NCI-H2196 treated with DMSO at 0.1 percent for 48 hours (cell line): ENCODE measurements around the gene LHFPL3.
"Not testable (repeated sequence)": the region's sequence is repeated elsewhere in the genome, so short reads cannot be mapped to it uniquely, and the experiment has no call there.

Source experiments
- DNase-seq: peaks from one replicate; lab custom pipeline; 2025; ENCODE audit not compliant: unreplicated experiment; lab: John Stamatoyannopoulos, UW

The LHFPL3 gene

DNA sequence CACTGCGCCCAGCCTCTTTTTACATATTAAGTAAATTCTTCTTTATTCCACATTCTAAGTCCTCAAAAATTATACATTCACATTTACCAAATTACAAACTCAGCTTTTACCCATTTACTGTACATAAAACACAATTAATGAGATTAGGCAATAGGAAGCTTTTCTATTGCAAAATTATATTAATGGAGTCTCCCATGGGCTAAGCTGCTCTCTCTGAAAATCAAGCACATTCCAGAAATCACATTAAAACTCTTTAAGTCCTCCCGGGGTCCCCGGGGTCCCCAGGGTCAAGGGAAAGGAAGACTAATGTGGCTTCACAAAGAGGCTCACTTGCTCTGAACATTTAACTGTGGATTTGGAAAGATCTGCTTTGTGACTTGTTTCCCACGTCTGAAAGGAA is 558.2 kb downstream of the LHFPL3 start:
- DNase-seq: no peak

DNA sequence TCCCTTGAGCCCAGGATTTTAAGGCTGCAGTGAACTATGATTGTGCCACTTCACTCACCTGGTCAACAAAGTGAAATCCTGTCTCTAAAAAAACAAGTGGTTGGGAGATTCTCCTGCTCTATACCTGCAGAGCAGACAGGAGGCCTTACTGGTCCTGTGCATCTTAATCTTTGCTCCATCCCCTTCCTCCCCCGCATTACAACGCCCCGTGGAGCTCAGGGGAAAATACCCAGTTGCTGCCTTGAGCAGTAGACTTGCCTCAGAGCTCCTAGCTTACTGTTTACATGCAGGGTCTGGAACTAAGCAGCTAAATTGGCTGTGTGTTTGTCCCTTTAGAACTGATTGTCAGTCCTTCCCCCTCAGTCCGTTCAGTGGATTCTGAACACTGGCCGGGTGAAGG is 561.8 kb downstream of the LHFPL3 start:
- no peak for DNase-seq

DNA sequence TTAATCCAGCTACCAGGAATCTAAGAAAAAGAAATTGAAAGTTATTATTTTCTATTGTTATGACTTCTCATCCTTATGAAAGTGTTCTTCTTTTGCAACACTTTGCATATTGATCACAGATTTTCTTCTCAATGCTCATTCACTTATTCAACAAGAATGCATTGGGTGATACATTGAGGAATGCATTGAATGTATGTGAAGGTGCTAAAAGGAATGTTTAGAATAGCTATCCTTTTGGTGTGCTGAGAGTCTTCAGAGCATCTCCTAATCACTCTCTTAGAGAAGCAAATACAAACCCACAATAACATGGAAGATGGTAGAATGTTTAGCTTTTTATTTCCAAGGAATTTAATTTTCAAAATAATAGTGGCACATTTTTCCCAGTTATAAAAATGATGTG is 563.5 kb downstream of the LHFPL3 start:
- DNase-seq: no peak

DNA sequence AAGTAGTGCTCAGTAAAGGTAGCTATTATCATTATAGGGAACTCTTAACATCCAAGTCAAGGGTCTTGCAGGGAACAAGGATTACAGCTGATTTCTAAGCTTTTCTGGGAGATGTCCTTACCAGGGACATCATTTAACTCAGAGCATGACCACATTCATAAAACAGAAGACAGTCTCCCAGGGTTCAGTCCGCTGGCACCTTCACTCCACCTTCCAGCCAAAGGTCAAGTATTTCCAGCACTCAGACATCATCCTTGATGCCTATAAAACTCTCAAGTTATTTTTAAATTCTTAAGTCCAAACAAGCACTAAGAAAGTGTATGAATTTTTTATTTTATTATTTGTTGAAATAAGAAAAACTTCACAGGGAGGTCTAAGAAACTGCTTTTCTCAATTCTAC is 565.9 kb downstream of the LHFPL3 start:
- DNase-seq: no peak

DNA sequence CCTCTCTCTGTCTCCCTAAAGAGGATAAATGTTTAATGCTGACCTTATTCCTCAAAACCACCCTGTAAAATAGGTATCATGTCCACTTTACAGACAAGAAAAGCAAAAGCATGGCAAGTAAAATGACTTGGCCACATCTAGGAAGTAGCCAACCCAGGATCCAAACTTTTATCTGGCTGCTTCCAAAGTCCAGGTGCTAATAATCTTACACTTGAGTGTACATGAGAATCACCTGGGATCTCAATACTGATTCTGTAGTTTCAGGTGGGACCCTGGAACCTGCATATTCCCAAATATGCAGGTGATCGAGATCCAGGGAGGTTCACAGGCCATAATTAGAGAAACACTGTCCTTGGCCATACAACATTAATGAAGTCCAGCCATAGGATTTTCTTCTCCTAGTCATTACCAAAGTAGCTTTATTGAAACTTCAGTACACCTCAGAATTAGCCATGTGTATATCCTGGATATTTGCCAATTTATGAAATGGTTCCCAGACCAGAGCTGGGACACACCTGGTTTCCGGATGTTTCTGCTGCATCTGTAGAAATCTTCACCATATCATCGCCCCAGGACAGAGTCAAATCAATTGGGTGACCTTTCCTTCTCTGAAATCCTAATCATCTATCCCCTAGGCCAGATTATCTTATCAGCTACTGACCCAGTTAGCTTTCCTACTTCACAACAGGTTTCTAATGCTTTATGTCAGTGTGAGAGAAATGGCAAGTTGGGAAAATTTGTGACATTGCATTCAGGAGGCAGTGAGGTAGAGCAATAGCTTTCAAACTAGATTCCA is 566.5 kb downstream of the LHFPL3 start:
- DNase-seq: no peak

DNA sequence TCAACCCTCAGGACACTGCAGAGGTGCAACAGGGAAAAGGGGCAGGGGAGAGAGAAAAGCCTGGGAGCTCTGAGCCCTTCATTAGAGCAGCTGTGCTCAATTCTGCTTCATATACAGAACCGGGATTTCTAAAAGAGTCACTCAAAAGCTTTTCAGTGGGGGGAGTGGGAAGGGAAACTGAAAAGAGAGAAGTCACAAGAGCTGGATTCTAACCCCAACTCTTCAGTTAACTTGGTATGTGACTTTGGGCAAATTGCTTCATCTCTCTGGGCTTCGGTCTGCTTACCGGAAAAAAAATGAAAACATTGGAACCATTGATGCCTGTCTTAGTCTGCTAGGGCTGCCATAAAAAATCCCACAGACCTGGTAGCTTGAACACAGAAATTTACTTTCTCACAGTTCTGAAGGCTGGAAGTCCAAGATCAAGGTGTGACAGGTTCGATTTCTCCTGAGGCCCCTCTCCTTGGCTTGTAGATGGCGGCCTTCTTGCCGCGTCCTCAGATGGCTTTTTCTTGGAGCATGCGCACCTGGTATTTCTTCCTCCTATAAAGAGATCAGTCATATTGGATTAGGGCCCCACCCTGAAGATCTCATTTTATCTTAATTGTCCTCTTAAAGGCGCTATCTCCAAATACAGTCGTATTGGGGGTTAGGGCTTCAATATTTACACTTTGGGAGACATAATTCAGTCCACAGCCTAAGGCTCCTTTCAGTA is 567.3 kb downstream of the LHFPL3 start:
- DNase-seq: no peak

DNA sequence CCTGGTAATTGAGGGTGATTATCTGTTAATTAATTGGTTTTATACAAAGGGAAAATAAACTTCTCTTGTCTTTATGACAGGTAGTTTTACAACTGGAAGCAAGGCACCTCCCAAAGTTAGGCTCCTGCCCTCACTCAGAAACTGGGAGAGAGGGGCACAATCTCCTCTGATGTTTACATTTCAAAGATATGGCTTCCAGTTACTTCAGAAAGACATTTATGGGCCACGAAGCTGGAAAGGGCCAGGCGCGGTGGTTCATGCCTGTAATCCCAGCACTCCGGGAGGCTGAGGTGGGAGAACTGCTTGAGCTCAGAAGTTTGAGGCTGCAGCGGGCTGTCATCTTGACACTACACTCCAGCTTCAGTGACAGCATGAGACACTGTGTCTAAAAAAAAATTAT is 570.0 kb downstream of the LHFPL3 start:
- no peak for DNase-seq

DNA sequence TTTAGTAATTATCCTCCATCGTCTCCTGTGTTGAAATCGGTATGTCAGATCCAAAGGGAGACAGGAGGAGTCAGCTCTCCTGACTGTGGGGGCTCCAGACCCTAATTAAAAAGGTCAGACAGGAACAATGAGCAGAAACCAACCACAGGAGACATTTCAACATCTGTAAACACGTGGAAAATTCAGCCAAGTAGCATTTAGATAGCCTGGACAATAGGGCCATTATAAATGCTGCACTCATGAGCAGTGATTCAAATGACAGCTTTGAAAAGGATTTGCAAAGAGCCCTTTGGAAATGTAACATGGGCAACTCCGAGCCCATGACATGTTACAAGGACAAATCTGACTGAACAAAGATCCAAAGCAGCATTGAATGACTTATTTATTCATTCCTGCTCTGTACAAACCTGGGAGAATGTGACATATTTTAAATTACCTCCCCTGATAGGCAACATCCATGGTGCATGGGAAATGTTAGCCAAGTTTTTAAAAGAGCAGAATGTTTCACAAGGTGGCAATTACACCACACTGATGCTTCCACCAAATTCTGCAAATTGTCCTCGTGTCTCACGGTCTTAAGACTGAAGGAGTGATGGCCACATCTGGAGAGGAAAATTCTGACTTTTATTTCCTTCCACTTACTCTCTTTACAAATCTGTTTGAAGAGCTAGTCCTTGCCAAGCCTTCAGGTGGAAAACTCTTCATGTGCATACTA is 572.3 kb downstream of the LHFPL3 start:
- no peak for DNase-seq

DNA sequence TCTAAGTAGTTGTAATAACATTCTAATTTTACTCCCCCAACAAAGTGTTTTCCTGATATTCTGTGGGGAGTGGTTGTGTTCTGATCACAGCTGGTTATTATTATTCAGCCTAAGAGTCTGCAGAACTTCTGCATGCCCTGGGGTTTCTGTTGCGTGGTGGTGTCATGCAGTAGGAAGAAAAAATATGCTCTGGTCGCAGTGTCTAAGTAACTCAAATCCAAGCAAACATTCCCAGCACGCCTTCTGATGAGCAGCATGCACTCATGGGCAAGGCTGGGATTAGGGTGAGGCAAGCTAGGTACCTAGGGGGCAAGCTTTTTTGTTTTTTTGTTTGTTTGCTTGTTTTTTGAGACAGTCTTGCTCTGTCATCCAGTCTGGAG is 572.8 kb downstream of the LHFPL3 start:
- no peak for DNase-seq

DNA sequence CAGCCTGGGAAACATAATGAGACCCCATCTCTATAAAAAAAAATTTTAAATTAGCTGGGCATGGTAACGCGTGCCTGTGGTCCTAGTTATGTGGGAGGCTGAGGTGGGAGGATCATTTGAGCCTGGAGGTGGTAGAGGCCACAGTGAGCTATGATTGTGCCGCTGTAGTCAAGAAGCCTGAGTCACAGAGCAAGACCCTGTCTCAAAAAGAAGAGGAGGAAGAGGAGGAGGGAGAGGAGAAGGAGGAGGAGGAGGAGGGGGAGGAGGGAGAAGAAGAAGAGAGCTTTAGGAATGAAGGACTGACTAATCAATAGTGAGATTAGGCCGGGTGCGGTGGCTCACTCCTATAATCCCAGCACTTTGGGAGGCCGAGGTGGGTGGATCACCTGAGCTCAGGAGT is 573.8 kb downstream of the LHFPL3 start:
- no peak for DNase-seq

DNA sequence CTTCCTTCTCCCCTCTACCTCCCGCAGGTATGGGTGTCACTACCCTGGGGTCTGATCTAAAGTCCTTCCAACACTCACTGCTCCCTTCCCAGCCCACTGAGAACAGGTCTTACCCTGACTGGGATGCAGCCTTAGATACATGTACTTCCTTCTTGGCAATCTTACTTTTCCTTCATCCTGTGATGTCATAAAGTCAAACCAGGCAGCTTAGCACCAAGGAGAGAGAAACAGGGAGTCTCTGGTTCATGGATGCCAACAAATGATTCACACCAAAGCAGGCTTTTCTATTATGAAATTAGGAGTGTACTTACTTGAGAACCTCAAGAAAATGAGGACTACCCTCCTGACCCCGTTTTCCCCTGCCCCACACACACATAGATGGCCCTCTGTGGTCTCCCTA is 574.6 kb downstream of the LHFPL3 start:
- no peak for DNase-seq

DNA sequence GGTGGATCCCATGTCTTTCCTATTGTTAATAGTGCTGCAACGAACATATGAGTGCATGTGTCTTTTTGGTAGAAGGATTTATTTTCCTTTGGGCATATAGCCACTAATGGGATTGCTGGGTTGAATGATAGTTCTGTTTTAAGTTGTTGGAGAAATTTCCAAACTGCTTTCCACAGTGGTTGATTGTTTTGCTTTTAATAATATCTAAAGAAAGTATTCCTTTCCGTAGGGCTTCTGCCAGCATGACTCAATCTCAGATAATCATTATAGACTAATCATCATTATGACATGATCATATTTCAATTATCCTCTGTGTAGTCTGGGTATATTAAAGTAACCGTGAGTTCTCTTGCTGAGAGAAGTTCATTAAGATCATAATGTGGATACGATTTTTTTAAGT is 575.4 kb downstream of the LHFPL3 start:
- no peak for DNase-seq

DNA sequence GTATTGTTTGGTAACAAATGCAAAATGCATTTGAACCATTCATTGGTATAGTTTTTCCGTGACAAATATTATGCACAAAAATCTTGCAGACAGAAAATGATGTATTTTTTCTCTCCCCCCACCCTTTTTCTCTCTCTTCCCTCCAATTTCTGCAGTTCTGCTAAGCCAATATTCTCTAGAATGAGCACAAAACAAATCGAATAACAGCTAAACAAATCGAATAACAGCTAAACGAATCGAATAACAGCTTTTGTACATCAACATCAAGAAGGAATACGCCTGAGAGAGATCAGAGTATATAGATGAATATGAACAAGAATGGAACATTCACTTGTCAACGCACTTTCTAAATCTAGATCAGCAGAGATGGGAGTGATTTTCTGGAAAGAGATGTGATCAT is 577.6 kb downstream of the LHFPL3 start:
- DNase-seq: no peak

DNA sequence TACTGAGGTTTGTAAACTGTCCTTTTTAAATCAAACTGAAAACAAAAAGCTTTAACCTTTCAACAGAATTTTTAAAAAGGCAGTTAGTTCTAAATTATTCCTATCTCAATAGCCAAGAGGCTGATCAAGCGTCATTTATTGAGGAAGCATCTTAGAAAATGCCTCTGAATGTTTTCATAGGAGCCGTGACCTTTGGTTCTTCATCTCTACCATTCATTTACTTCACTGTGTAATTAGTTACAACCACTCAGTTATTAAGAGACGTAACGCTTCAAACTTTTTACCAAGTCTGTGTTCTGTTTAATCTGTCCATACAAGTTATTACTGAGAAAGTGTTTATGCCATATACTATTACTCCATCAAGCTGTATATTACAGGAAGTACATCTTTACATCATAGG is 578.2 kb downstream of the LHFPL3 start:
- no peak for DNase-seq

DNA sequence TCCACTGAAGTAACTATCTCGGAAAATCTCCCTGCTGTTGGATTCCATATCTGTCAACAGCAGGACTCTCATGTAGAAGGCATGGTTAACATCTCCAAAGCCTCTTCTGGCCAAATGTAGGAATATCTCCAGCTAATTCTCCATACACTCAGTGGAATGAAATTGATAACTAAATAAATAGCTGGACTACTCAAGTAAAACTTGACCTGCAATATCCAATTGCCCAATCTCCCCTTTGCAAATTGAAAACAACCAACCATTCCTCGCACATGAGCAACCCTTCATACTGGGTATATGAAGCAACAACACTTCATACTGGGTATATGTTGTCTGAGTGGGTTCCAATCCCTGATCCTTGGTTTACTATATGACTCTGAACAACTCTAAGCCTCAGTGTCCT is 580.2 kb downstream of the LHFPL3 start:
- no peak for DNase-seq

DNA sequence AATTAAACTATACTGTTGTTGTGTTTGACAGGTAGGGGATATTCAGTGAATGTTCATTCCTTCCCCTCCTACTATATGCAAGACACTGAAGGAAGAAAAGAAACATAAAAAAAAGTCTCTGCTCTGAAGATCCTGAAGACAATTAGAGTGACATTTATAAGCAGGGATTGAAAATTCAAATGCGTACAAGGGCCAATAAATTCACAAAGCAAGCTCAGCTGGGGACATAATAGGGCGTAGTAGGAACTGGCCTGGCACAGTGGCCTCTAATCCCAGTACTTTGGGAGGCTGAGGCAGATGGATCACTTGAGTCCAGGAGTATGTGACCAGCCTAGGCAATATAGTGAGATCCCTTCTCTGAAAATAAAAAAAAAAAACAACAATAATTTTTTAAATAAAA is 580.7 kb downstream of the LHFPL3 start:
- DNase-seq: no peak

DNA sequence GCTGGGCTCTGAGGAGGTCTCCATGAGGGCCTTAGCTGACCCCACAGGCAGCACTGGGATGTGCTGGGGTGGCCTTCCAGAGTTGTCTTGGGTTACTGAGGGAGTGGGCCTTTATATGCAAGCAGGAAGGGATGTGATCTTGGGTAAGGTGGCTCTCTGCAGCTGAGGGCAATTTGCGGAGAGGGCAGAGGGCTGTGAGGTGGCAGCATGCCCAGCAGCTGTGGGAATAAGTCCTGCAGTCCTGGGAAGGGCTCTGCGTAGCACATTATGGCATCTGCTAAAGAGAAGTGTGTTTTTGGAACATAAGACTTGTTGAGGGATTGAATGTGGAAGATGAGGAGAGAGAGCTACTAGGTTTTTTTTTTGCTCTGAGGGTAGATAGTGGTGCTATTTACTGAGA is 586.0 kb downstream of the LHFPL3 start:
- no peak for DNase-seq

DNA sequence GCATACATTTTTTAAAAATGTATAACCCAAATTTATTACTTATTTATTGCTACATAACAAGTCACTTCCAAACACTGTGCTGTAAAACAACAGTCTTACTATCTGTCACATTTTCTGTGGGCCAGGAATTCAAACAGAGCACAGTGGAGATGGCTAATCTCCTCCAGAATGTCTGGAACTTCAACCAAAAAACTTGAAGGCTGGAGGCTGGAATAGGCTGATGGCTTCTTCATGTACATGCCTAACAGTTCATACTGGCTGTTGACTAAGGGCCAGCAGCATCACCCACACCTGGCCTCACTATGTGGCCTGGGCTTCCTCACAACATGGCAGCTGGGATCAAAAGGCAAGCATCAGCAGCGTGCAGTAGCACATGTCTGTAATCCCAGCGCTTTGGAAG is 593.2 kb downstream of the LHFPL3 start:
- DNase-seq: no peak

DNA sequence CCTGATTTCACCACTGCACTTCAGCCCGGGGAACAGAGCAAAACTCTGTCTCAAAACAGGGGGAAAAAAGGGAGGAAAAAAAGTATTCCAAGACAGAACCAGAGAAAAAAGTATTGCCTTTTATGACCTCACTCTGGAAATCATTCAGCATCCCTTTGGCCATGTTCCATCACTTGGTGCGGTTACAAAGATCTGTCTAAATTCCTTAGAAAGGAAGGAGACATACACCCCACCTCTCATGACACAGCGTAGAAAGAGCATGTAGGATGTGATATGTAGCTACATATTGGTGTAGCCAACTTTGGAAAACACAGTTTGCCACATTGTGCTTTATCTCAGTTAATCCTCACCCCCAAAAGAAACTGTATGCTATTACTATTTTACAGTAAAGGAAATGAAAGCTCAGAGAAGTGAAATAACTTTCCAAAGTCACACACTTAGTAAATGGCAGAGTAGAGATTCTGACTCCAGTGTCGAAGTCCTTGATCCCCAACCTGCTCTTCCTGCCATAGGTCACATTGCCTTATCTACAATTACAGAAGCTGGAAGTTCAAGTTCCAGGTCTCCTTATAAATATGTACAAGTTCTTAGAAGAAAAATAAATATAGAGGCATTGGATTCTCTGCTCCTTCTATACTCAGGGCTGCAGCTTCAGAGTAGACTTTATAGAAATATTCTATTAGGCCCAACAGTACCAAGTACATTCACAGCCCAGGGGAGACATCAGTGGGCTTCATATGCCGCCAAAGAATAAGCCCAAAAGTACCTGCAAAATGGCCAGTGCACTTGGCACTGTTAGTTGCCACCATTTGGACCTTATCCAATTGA is 594.0 kb downstream of the LHFPL3 start:
- DNase-seq: no peak

DNA sequence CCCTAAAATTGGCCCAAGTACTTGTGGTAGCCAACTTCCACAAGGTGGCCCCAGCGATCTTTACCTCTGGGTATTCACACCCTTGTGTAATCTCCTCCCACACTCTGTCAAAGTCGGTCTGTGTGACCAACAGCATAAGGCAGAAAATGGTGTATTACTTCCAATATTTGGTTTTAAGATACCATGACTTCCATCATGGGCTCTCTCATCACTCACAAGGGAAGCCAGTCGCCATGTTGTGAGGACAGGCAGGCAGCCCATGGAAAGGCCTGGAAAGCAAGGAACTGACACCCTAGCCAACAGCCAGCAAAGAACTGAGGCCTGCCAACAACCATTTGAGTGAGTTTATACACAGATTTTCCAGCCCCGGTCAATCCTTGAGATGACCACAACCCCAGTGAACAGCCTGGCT is 594.6 kb downstream of the LHFPL3 start:
- peak; percentile 74 for DNase-seq

DNA sequence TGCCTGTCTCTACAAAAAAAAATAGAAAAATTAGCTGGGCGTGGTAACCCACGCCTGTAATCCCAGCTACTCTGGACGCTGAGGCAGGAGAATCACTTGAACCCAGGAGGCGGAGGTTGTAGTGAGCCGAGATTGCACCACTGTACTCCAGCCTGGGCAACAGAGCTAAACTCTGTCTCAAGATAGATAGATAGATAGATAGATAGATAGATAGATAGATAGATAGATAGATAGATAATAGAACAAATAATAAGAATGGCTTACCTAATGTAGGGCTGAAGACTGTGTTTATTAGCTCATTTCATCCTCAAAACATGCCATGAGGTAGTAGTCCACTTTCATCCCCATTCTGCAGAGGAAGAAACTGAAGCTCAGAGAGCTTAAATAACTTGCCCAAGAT is 597.8 kb downstream of the LHFPL3 start:
- not testable (repeated sequence) for DNase-seq
